HL-60 (cell line): ENCODE data around the gene CCL11.

Source experiments
- POLR2AphosphoS5 ChIP-seq: IDR thresholded peaks from 2 replicates; pipeline ENCODE4 v1.6.1; 2012; ENCODE audit warnings: low read depth
- TF ChIP-seq, protein P1 (sequence below): IDR thresholded peaks from one replicate; pipeline ENCODE4 v1.5.1; 2011; ENCODE audit warnings: low read length, control low read depth, inconsistent platforms; ENCODE audit not compliant: insufficient read depth

DNA sequence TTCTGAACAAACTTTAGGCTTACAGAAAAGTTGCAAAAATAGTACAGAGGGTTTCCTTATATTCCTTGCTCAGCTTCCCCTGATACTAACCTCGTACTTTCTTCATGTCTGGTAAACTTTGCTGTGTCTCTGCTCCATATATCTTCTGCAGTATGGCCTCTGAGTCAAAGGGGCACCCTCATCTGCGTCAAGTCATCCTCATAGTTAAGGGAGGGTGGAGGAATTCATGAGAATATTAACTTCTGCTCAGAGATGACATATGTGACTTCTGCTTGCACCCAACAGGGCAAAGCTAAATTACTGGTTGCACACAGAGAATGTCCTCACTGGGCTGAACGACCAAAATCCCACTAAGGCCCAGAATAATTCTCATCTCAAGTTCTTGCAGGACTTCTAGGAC lies 19.8 kb upstream of the CCL11 start:
- TF ChIP-seq POLR2AphosphoS5 = no peak
- TF ChIP-seq, protein P1, sequence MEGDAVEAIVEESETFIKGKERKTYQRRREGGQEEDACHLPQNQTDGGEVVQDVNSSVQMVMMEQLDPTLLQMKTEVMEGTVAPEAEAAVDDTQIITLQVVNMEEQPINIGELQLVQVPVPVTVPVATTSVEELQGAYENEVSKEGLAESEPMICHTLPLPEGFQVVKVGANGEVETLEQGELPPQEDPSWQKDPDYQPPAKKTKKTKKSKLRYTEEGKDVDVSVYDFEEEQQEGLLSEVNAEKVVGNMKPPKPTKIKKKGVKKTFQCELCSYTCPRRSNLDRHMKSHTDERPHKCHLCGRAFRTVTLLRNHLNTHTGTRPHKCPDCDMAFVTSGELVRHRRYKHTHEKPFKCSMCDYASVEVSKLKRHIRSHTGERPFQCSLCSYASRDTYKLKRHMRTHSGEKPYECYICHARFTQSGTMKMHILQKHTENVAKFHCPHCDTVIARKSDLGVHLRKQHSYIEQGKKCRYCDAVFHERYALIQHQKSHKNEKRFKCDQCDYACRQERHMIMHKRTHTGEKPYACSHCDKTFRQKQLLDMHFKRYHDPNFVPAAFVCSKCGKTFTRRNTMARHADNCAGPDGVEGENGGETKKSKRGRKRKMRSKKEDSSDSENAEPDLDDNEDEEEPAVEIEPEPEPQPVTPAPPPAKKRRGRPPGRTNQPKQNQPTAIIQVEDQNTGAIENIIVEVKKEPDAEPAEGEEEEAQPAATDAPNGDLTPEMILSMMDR = no peak
